Measurements from ENCODE around the gene PSMB8.

Gene PSMB8

DNA sequence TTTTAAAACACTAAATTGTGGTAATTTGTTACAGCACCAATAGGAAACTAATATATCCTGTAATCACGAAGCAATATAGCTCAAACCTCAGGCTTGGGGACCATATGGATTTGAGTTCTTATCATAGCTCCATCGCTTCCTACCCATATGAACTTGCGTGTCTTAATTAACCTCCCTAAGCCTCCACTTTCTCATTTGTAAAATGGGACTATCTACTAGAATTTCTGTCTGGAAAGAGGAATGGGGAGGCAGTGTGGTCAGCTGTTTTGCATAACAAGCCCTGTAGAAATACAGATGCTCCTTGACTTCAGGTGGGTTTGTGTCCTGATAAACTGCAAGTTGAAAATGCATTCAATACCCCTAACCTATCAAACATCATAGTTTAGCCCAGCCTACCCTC lies 44.1 kb downstream of the PSMB8 start:
- TF ChIP-seq GLI2 (tag by site-specific recombination; IDR thresholded peaks at IDR 0.05; ENCODE audit: borderline replicate concordance, low read depth) (no peak), ZNF596 (tag by site-specific recombination; IDR thresholded peaks at IDR 0.05) (no peak), ZNF324 (tag by site-specific recombination; IDR thresholded peaks at IDR 0.05) (no peak), FEZF1 (tag by site-specific recombination; IDR thresholded peaks at IDR 0.05) (no peak), ZBTB7A (tag by site-specific recombination; IDR thresholded peaks at IDR 0.05; ENCODE audit: low read depth) (no peak), ZFHX2 (tag by site-specific recombination; conservative IDR thresholded peaks at IDR 0.05) (no peak), ZNF248 (tag by site-specific recombination; IDR thresholded peaks at IDR 0.05) (no peak), ZNF433 (tag by site-specific recombination; IDR thresholded peaks at IDR 0.05; ENCODE audit: low read depth) (no peak), ZNF701 (tag by site-specific recombination; IDR thresholded peaks at IDR 0.05) (no peak), ZNF426 (tag by site-specific recombination; IDR thresholded peaks at IDR 0.05) (no peak), ZNF76 (tag by site-specific recombination; IDR thresholded peaks at IDR 0.05; ENCODE audit: borderline replicate concordance, low read depth) (no peak), ZNF302 (tag by site-specific recombination; IDR thresholded peaks at IDR 0.05; ENCODE audit: low read depth) (no peak), ZNF791 (tag by site-specific recombination; IDR thresholded peaks at IDR 0.05) (no peak), ZNF23 (tag by site-specific recombination; IDR thresholded peaks at IDR 0.05; ENCODE audit: borderline replicate concordance) (no peak), TRIM28 (IDR thresholded peaks at IDR 0.05; ENCODE audit: borderline replicate concordance, low read length) (no peak), KLF8 (tag by site-specific recombination; IDR thresholded peaks at IDR 0.05) (no peak)
- TF ChIP-seq, protein P1, sequence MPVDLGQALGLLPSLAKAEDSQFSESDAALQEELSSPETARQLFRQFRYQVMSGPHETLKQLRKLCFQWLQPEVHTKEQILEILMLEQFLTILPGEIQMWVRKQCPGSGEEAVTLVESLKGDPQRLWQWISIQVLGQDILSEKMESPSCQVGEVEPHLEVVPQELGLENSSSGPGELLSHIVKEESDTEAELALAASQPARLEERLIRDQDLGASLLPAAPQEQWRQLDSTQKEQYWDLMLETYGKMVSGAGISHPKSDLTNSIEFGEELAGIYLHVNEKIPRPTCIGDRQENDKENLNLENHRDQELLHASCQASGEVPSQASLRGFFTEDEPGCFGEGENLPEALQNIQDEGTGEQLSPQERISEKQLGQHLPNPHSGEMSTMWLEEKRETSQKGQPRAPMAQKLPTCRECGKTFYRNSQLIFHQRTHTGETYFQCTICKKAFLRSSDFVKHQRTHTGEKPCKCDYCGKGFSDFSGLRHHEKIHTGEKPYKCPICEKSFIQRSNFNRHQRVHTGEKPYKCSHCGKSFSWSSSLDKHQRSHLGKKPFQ (tag by site-specific recombination; IDR thresholded peaks at IDR 0.05) = no peak
- TF ChIP-seq, protein P2, sequence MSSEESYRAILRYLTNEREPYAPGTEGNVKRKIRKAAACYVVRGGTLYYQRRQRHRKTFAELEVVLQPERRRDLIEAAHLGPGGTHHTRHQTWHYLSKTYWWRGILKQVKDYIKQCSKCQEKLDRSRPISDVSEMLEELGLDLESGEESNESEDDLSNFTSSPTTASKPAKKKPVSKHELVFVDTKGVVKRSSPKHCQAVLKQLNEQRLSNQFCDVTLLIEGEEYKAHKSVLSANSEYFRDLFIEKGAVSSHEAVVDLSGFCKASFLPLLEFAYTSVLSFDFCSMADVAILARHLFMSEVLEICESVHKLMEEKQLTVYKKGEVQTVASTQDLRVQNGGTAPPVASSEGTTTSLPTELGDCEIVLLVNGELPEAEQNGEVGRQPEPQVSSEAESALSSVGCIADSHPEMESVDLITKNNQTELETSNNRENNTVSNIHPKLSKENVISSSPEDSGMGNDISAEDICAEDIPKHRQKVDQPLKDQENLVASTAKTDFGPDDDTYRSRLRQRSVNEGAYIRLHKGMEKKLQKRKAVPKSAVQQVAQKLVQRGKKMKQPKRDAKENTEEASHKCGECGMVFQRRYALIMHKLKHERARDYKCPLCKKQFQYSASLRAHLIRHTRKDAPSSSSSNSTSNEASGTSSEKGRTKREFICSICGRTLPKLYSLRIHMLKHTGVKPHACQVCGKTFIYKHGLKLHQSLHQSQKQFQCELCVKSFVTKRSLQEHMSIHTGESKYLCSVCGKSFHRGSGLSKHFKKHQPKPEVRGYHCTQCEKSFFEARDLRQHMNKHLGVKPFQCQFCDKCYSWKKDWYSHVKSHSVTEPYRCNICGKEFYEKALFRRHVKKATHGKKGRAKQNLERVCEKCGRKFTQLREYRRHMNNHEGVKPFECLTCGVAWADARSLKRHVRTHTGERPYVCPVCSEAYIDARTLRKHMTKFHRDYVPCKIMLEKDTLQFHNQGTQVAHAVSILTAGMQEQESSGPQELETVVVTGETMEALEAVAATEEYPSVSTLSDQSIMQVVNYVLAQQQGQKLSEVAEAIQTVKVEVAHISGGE (tag by site-specific recombination; conservative IDR thresholded peaks at IDR 0.05; ENCODE audit: low read depth) = no peak
- TF ChIP-seq, protein P3, sequence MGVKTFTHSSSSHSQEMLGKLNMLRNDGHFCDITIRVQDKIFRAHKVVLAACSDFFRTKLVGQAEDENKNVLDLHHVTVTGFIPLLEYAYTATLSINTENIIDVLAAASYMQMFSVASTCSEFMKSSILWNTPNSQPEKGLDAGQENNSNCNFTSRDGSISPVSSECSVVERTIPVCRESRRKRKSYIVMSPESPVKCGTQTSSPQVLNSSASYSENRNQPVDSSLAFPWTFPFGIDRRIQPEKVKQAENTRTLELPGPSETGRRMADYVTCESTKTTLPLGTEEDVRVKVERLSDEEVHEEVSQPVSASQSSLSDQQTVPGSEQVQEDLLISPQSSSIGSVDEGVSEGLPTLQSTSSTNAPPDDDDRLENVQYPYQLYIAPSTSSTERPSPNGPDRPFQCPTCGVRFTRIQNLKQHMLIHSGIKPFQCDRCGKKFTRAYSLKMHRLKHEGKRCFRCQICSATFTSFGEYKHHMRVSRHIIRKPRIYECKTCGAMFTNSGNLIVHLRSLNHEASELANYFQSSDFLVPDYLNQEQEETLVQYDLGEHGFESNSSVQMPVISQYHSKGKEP (tag by site-specific recombination; IDR thresholded peaks at IDR 0.05) = no peak
- TF ChIP-seq, protein P4, sequence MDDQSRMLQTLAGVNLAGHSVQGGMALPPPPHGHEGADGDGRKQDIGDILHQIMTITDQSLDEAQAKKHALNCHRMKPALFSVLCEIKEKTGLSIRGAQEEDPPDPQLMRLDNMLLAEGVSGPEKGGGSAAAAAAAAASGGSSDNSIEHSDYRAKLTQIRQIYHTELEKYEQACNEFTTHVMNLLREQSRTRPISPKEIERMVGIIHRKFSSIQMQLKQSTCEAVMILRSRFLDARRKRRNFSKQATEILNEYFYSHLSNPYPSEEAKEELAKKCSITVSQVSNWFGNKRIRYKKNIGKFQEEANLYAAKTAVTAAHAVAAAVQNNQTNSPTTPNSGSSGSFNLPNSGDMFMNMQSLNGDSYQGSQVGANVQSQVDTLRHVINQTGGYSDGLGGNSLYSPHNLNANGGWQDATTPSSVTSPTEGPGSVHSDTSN (CRISPR knock-in tag; IDR thresholded peaks at IDR 0.05) = no peak
- Histone ChIP-seq H3K27ac (ENCODE audit: extremely low read depth, low read depth, low read length) (no peak overlapping the region), H3K36me3 (ENCODE audit: control insufficient read depth in 2 of 2, insufficient read depth in 1 of 2, low read length in 2 of 2) (no peaks in the 10 kb centered on the region), H3K9me3 (ENCODE audit: control insufficient read depth, insufficient read depth, low read depth, low read length) (no peaks in the 10 kb centered on the region; the same call in 1 of the 2 replicates), H3K4me3 (ENCODE audit: low read depth, low read length) (no peak overlapping the region), H3K4me1 (ENCODE audit: control insufficient read depth, insufficient read depth, low read length) (no peaks in the 10 kb centered on the region)
- POLR2A ChIA-PET = interaction anchor here (0.6 to 1.4 kb wide), 3 partner anchors 38 to 957 kb away, joined by 3 to 5 read pairs (median 4); partner anchors contain the start of gene TAP2
- CTCF ChIA-PET = interaction anchor here (0.7 to 4.2 kb wide), 10 partner anchors 14 to 1201 kb away, joined by 3 to 20 read pairs (median 4); partner anchors contain the start of gene TAP2
